ENCODE data around the gene HRH4.

HRH4 gene

GRCh38 chr18:24488824-24489493 lies 28.5 kb downstream of the HRH4 start:
- Histone ChIP-seq H3K36me3 (replicated peaks; ENCODE audit: low read depth, low read length) (peaks cover 7% of the 10 kb centered on the region), H4K20me1 (ENCODE audit: insufficient read depth, low read length) (no peaks in the 10 kb centered on the region), H3K79me2 (ENCODE audit: low read length) (no peaks in the 10 kb centered on the region), H3K9ac (ENCODE audit: low read length) (no peak overlapping the region), H3K4me2 (ENCODE audit: low read length) (peak overlapping the region; percentile 79), H3K27ac (ENCODE audit: low read length) (no peak overlapping the region; the same call in 1 of the 2 replicates), H3K27me3 (ENCODE audit: low read depth, low read length) (peaks cover 26% of the 10 kb centered on the region), H2AFZ (ENCODE audit: low read depth, low read length) (no peak overlapping the region), H3K9me3 (ENCODE audit: insufficient read depth, low read length) (peaks cover 8% of the 10 kb centered on the region; the same call in 1 of the 2 replicates), H3K4me1 (ENCODE audit: low read length) (peaks cover 48% of the 10 kb centered on the region), H3K4me3 (ENCODE audit: low read length) (peak overlapping the region; percentile 43)
- TF ChIP-seq EZH2phosphoT487 (IDR thresholded peaks at IDR 0.05; ENCODE audit: low read depth) (no peak), CTCF (IDR thresholded peaks at IDR 0.05; ENCODE audit: low read depth, low read length) (peak; percentile 79)

GRCh38 chr18:24490539-24490938 lies 30.1 kb downstream of the HRH4 start:
- H3K36me3 ChIP-seq (replicated peaks; ENCODE audit: low read depth, low read length): peaks cover 8% of the 10 kb centered on the region
- no peak overlapping the region for H3K4me2 ChIP-seq (ENCODE audit: low read length)

GRCh38 chr18:24491927-24492834 lies 31.7 kb downstream of the HRH4 start:
- Histone ChIP-seq H2AFZ (ENCODE audit: low read depth, low read length) (no peak overlapping the region; the same call in 1 of the 2 replicates), H3K9ac (ENCODE audit: low read length) (peak overlapping the region; percentile 43)

More at GRCh38 chr18:24490539-24490938, 30.1 kb downstream of the HRH4 start:
- Histone ChIP-seq H4K20me1 (ENCODE audit: insufficient read depth, low read length) (no peaks in the 10 kb centered on the region), H3K9ac (ENCODE audit: low read length) (no peak overlapping the region), H3K9me3 (ENCODE audit: insufficient read depth, low read length) (peaks cover 9% of the 10 kb centered on the region; the same call in 1 of the 2 replicates), H3K27ac (ENCODE audit: low read length) (no peak overlapping the region), H3K4me3 (ENCODE audit: low read length) (no peak overlapping the region), H2AFZ (ENCODE audit: low read depth, low read length) (no peak overlapping the region), H3K4me1 (ENCODE audit: low read length) (peaks cover 44% of the 10 kb centered on the region), H3K27me3 (ENCODE audit: low read depth, low read length) (peaks cover 27% of the 10 kb centered on the region), H3K79me2 (ENCODE audit: low read length) (no peaks in the 10 kb centered on the region)
- TF ChIP-seq CTCF (IDR thresholded peaks at IDR 0.05; ENCODE audit: low read depth, low read length) (no peak), EZH2phosphoT487 (IDR thresholded peaks at IDR 0.05; ENCODE audit: low read depth) (no peak)

More at GRCh38 chr18:24491927-24492834, 31.7 kb downstream of the HRH4 start:
- peaks cover 9% of the 10 kb centered on the region; the same call in 1 of the 2 replicates for H3K9me3 ChIP-seq (ENCODE audit: insufficient read depth, low read length)
- no peak for TF ChIP-seq EZH2phosphoT487 (IDR thresholded peaks at IDR 0.05; ENCODE audit: low read depth)
- no peak for TF ChIP-seq CTCF (IDR thresholded peaks at IDR 0.05; ENCODE audit: low read depth, low read length)
- H4K20me1 ChIP-seq (ENCODE audit: insufficient read depth, low read length): no peaks in the 10 kb centered on the region
- H3K36me3 ChIP-seq (replicated peaks; ENCODE audit: low read depth, low read length): peaks cover 8% of the 10 kb centered on the region
- peaks cover 20% of the 10 kb centered on the region for H3K27me3 ChIP-seq (ENCODE audit: low read depth, low read length)
- H3K4me3 ChIP-seq (ENCODE audit: low read length): peak overlapping the region; percentile 69
- no peaks in the 10 kb centered on the region for H3K79me2 ChIP-seq (ENCODE audit: low read length)
- H3K4me2 ChIP-seq (ENCODE audit: low read length): peak overlapping the region; percentile 95
- H3K27ac ChIP-seq (ENCODE audit: low read length): peak overlapping the region; percentile 71
- H3K4me1 ChIP-seq (ENCODE audit: low read length): peaks cover 41% of the 10 kb centered on the region

All from OCI-LY3 (cell line).